K562 (cell line): ENCODE data around the gene KCNAB1. TPM values are rescaled to one million over a fixed set of nuclear protein-coding genes. Genes with fewer than 3 reads are reported as not detected.

Experiments
- ATAC-seq: fragments of 200-7000 bp; cut with Tn5 transposase; 3 replicates; pipeline ENCODE4 v1.9.1; 2020; ENCODE audit warnings: moderate library complexity
- BruUV-seq: library from RNA; stranded (reverse); fragments of 400-500 nt; replicated peaks from 2 replicates; lab custom pipeline; 2021; lab: Mats Ljungman, UMichigan
- CTCF ChIA-PET: fragments of 300-600 bp; formaldehyde crosslinking; extraction: SDS; loops from one replicate; lab custom pipeline; 2021; ENCODE audit warnings: low intra/inter-chr PET ratio; lab: Yijun Ruan, JAX
- POLR2A ChIA-PET: fragments of 300-600, 350-650 bp; sonication (Branson Sonifier 250); formaldehyde crosslinking; extraction: SDS; loops from one replicate; lab custom pipeline; 2021; ENCODE audit warnings: antibody characterized with exemption, inconsistent platforms; lab: Yijun Ruan, JAX
- DNase-seq, 4 experiments: peaks; one replicate each; pipeline versions ENCODE4 v3.0.0 to v3.0.0-alpha.2; 2011 to 2018; ENCODE audit warnings: low spot score in 3 of 4, mixed read lengths in 3 of 4; ENCODE audit errors: extremely low read depth in 1 of 4
- FAIRE-seq: peaks from 2 replicates; lab custom pipeline; 2011; peaks lifted over from hg19 to GRCh38; lab: Jason Lieb, UNC
- H2AFZ ChIP-seq: 2 replicates; pipeline ENCODE4 v1.6.0; 2011; ENCODE audit warnings: low read depth, low read length, control low read depth, inconsistent platforms
- H3K27ac ChIP-seq: fragments of 200-600 bp; 3 replicates; pipeline ENCODE4 v1.8.0; 2011; ENCODE audit warnings: low read depth, mild to moderate bottlenecking, control low read depth, inconsistent platforms, low read length, moderate library complexity, mixed read lengths; ENCODE audit errors: extremely low read depth
- H3K27me3 ChIP-seq, 2 experiments: fragments of 300-600 bp in 1 of 2; 2 replicates in 1 of 2; 3 replicates in 1 of 2; pipeline versions ENCODE4 v1.6.0 to v1.8.0; 2011; ENCODE audit warnings: inconsistent platforms in 2 of 2, low read length in 2 of 2, mild to moderate bottlenecking in 1 of 2, mixed read lengths in 1 of 2, moderate library complexity in 1 of 2; ENCODE audit not compliant: control insufficient read depth in 2 of 2, insufficient read depth in 2 of 2
- H3K36me3 ChIP-seq: fragments of 300-600 bp; 3 replicates; pipeline ENCODE4 v1.8.0; 2011; ENCODE audit warnings: mild to moderate bottlenecking, low read length, inconsistent platforms; ENCODE audit not compliant: control insufficient read depth, insufficient read depth
- H3K4me1 ChIP-seq, 2 experiments: fragments of 200-600 bp in 1 of 2; replicated peaks in 1 of 2; 2 replicates in 1 of 2; 3 replicates in 1 of 2; pipeline versions ENCODE4 v1.5.1 to v1.8.0; 2011; ENCODE audit warnings: inconsistent platforms in 2 of 2, low read length in 2 of 2, mild to moderate bottlenecking in 1 of 2, mixed read lengths in 1 of 2, moderate library complexity in 1 of 2; ENCODE audit not compliant: control insufficient read depth in 2 of 2, insufficient read depth in 2 of 2
- H3K4me2 ChIP-seq: 2 replicates; pipeline ENCODE4 v1.6.1; 2011; ENCODE audit warnings: low read length, control low read depth, inconsistent platforms, mixed read lengths; ENCODE audit not compliant: insufficient read depth
- H3K4me3 ChIP-seq: fragments of 200-600 bp; sonication (generic), shearing (Covaris generic); 2 replicates; pipeline ENCODE4 v1.5.1; 2016; ENCODE audit warnings: control low read depth, inconsistent platforms
- H3K79me2 ChIP-seq: fragments of 200-600 bp; 3 replicates; pipeline ENCODE4 v1.8.0; 2011; ENCODE audit warnings: low read length, inconsistent platforms; ENCODE audit not compliant: control insufficient read depth, insufficient read depth
- H3K9ac ChIP-seq, 2 experiments: 2 replicates each; pipeline versions ENCODE4 v1.6.0 to v1.6.1; 2011; ENCODE audit warnings: low read depth in 2 of 2, low read length in 2 of 2, control low read depth in 1 of 2, inconsistent platforms in 1 of 2, mild to moderate bottlenecking in 1 of 2, mixed read lengths in 1 of 2; ENCODE audit not compliant: insufficient read depth in 1 of 2
- H3K9me1 ChIP-seq: one replicate; pipeline ENCODE4 v1.6.0; 2011; ENCODE audit warnings: inconsistent platforms, mild to moderate bottlenecking, low read length, moderate library complexity; ENCODE audit not compliant: control insufficient read depth, insufficient read depth
- H3K9me3 ChIP-seq: replicated peaks from 2 replicates; pipeline ENCODE4 v1.5.1; 2011; ENCODE audit warnings: low read depth, low read length, inconsistent platforms; ENCODE audit not compliant: control insufficient read depth, insufficient read depth
- H4K20me1 ChIP-seq: replicated peaks from 2 replicates; pipeline ENCODE4 v1.6.1; 2011; ENCODE audit warnings: low read length, inconsistent platforms, mixed read lengths; ENCODE audit not compliant: control insufficient read depth, insufficient read depth
- ARID1B ChIP-seq: fragments of 450-650 bp; IDR thresholded peaks from 2 replicates; pipeline ENCODE4 v1.6.1; 2016; ENCODE audit warnings: antibody characterized with exemption, mild to moderate bottlenecking, inconsistent platforms
- HDAC1 ChIP-seq, 2 experiments: fragments of 450-650 bp; IDR thresholded peaks; 2 replicates each; pipeline ENCODE4 v1.6.1; 2016 to 2017; ENCODE audit warnings: inconsistent platforms in 1 of 2, mild to moderate bottlenecking in 1 of 2, moderate library complexity in 1 of 2
- L3MBTL2 ChIP-seq: fragments of 450-650 bp; IDR thresholded peaks from 2 replicates; pipeline ENCODE4 v1.6.1; 2016; ENCODE audit warnings: mild to moderate bottlenecking, moderate library complexity
- MECOM ChIP-seq: fragments of 250-450 bp; sonication (Bioruptor Pico); IDR thresholded peaks from 2 replicates; pipeline ENCODE4 v1.8.0; 2022; ENCODE audit warnings: inconsistent platforms
- NR3C1 ChIP-seq: sonication (generic); formaldehyde crosslinking; IDR thresholded peaks from 2 replicates; pipeline ENCODE4 v1.8.1; 2022; ENCODE audit warnings: missing genetic modification reagents
- POLR2G ChIP-seq: fragments of 200-400 bp; formaldehyde crosslinking; IDR thresholded peaks from 2 replicates; pipeline ENCODE4 v1.6.1; 2017; ENCODE audit warnings: low read depth, mild to moderate bottlenecking, antibody characterized with exemption, low read length, moderate library complexity
- STAT5A ChIP-seq: IDR thresholded peaks from 2 replicates; pipeline ENCODE4 v1.6.1; 2012; ENCODE audit warnings: low read length, inconsistent platforms, borderline replicate concordance
- U2AF1 ChIP-seq: fragments of 200-400 bp; formaldehyde crosslinking; optimal IDR thresholded peaks from 2 replicates; pipeline ENCODE3; 2017; ENCODE audit warnings: mild to moderate bottlenecking, low read depth, low read length, moderate library complexity
- WGBS: fragments of 100-300 bp; shearing (Covaris generic); methylation state at CpG from one replicate; pipeline ENCODE4 v1.1.6; 2016; ENCODE audit warnings: low coverage, mixed read lengths; ENCODE audit not compliant: insufficient coverage; ENCODE audit errors: missing lambda C conversion rate; 5-methylcytosine and 5-hydroxymethylcytosine counted together
- in situ Hi-C: fragments of 300-500 bp; cut with MboI; formaldehyde crosslinking; loops from 4 replicates; pipeline ENCODE4 v1.15.0; 2018; ENCODE audit warnings: inconsistent platforms, mixed read lengths
- intact Hi-C: fragments of 100-400 bp; cut with micrococcal nuclease; formaldehyde crosslinking; loops from 2 replicates; pipeline ENCODE4 v1.14.2; 2022
- polyA plus RNA-seq, 8 experiments: library from polyadenylated mRNA; depleted of rRNA in 4 of 8; stranded (reverse) in 5 of 8; unstranded in 3 of 8; fragments of >200 nt; fragmentation: Nextera tagmentation in 2 of 8; fragmentation: Illumina TruSeq in 1 of 8; extraction: Ambion mirVana in 2 of 8; extraction: Trizol in 1 of 8; gene quantifications; 2 replicates each; pipeline versions ENCODE4 v1.2.1 to v1.2.3, GENCODE V29; 2011 to 2014; ENCODE audit warnings: inconsistent platforms in 1 of 8, missing spikeins in 1 of 8
- total RNA-seq, 7 experiments: library from RNA; depleted of rRNA in 6 of 7; stranded (reverse); fragments of >200 nt in 6 of 7; fragmentation: Illumina TruSeq in 2 of 7; extraction: Trizol in 2 of 7; gene quantifications; 2 replicates each; pipeline versions ENCODE4 v1.2.1 to v1.2.3, GENCODE V29; 2011 to 2021; ENCODE audit warnings: low replicate concordance in 1 of 7
- TF ChIP-seq, protein P1 (sequence below): fragments of 200-800 bp; sonication (Bioruptor generic); IDR thresholded peaks from 2 replicates; pipeline ENCODE4 v1.6.1; 2017; ENCODE audit warnings: missing genetic modification characterization, missing compliant biosample characterization
- TF ChIP-seq, protein P2 (sequence below): fragments of 450-650 bp; formaldehyde crosslinking; IDR thresholded peaks from 2 replicates; pipeline ENCODE4 v1.4.0; 2020; ENCODE audit warnings: mild to moderate bottlenecking

Gene KCNAB1
- total and polyA plus RNA-seq, 9 of the 15 experiments (the other 6 are each of a cell fraction or from before 2014, with no cell fraction given), result 0.14 to 1.2 (median 0.51) TPM

DNA sequence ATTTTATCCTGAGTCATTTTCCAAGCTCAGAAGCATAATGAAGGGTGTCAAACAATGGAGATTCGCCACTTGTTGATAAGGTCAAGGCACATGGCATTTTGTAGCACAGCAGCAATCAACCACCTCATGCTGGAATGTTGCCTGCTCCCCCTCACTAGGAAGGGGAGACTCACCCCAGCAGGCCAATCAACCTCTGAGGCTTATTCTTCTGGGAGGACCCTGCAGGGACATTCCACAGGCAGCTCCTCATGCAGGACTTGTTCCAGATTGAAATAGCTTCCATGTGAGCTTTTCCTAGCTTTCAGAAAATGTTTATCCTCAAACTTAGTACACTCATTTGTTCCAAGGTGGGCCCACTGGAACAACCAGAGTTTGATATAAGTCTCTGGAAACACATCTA lies 356.9 kb downstream of the KCNAB1 start:
- no peak for TF ChIP-seq STAT5A
- TF ChIP-seq L3MBTL2, result peak; percentile 13; the same call in 1 of the 2 replicates
- CTCF ChIA-PET, result no interaction called here
- H3K4me2 ChIP-seq, result no peak overlapping the region
- H3K36me3 ChIP-seq, result no peaks in the 10 kb centered on the region
- no peaks in the 10 kb centered on the region for H3K27me3 ChIP-seq
- no peaks in the 10 kb centered on the region for H4K20me1 ChIP-seq
- no peak overlapping the region for H3K27ac ChIP-seq
- H3K79me2 ChIP-seq, result no peaks in the 10 kb centered on the region
- no peak overlapping the region for H3K4me3 ChIP-seq
- H3K9me3 ChIP-seq, result no peaks in the 10 kb centered on the region
- ATAC-seq, result no peak
- FAIRE-seq, result no peak
- peaks cover 0 to 5% of the 10 kb centered on the region in 2 experiments; a peak in 3 of 5 replicates for H3K4me1 ChIP-seq
- H3K9ac ChIP-seq, result no peak overlapping the region
- DNase-seq, result no peak
- 57% methylated on average over 1 of the region's 1 CpG for WGBS
- intact Hi-C loops, result no loop called here
- peak overlapping the region; percentile 35; the same call in 1 of the 2 replicates for H2AFZ ChIP-seq
- BruUV-seq, result no TSS peak
- in situ Hi-C loops, result no loop called here
- POLR2A ChIA-PET, result no interaction called here
- no peaks in the 10 kb centered on the region for H3K9me1 ChIP-seq

DNA sequence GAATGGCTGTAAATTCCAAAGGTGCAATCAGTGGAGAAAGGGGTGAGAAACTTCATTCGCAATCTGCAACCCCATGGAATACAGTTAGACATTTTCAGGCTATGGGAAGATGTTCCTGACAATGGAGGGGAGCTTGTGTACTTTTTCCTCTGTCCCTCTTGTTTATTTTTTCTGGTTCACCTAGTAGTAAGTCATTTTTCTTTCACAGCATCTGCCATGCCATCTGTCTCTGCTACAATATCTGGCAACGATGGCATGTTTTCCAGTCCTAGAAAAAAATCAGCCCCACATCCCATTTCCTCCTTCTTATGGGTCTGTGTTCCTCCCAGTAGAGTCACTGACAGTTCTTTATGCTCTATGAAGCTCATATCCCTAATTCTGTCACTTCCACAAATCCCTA lies 358.5 kb downstream of the KCNAB1 start:
- CTCF ChIA-PET, result no interaction called here
- FAIRE-seq (no peak), DNase-seq (no peak), ATAC-seq (no peak)
- in situ Hi-C loops (no loop called here), intact Hi-C loops (no loop called here)
- no peaks in the 10 kb centered on the region for H3K27me3 ChIP-seq
- BruUV-seq, result no TSS peak
- H3K36me3 ChIP-seq, result no peaks in the 10 kb centered on the region
- peaks cover 0 to 19% of the 10 kb centered on the region in 2 experiments; a peak in 3 of 5 replicates for H3K4me1 ChIP-seq
- no peaks in the 10 kb centered on the region for H3K79me2 ChIP-seq
- no peak overlapping the region for H3K27ac ChIP-seq
- no peak overlapping the region for H3K9ac ChIP-seq
- POLR2A ChIA-PET, result no interaction called here
- no peaks in the 10 kb centered on the region for H3K9me1 ChIP-seq
- no peaks in the 10 kb centered on the region for H4K20me1 ChIP-seq
- no peaks in the 10 kb centered on the region for H3K9me3 ChIP-seq
- WGBS, result 33% methylated on average over 2 of the region's 2 CpGs
- no peak overlapping the region for H3K4me2 ChIP-seq
- peak overlapping the region; percentile 9; the same call in 1 of the 2 replicates for H2AFZ ChIP-seq
- no peak overlapping the region for H3K4me3 ChIP-seq
- TF ChIP-seq HDAC1 (IDR thresholded peaks at IDR 0.05) (no peak), POLR2G (no peak), ARID1B (no peak), NR3C1 (CRISPR knock-in tag) (no peak), MECOM (CRISPR knock-in tag) (no peak), U2AF1 (no peak)
- TF ChIP-seq, protein P1, sequence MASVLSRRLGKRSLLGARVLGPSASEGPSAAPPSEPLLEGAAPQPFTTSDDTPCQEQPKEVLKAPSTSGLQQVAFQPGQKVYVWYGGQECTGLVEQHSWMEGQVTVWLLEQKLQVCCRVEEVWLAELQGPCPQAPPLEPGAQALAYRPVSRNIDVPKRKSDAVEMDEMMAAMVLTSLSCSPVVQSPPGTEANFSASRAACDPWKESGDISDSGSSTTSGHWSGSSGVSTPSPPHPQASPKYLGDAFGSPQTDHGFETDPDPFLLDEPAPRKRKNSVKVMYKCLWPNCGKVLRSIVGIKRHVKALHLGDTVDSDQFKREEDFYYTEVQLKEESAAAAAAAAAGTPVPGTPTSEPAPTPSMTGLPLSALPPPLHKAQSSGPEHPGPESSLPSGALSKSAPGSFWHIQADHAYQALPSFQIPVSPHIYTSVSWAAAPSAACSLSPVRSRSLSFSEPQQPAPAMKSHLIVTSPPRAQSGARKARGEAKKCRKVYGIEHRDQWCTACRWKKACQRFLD, result no peak
- TF ChIP-seq, protein P2, sequence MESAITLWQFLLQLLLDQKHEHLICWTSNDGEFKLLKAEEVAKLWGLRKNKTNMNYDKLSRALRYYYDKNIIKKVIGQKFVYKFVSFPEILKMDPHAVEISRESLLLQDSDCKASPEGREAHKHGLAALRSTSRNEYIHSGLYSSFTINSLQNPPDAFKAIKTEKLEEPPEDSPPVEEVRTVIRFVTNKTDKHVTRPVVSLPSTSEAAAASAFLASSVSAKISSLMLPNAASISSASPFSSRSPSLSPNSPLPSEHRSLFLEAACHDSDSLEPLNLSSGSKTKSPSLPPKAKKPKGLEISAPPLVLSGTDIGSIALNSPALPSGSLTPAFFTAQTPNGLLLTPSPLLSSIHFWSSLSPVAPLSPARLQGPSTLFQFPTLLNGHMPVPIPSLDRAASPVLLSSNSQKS, result no peak
